Panc1 (cell line): ENCODE data around the gene AMZ1. TPM values are rescaled to one million over a fixed set of nuclear protein-coding genes. Genes with fewer than 3 reads are reported as not detected.
"Not testable (repeated sequence)": the region's sequence is repeated elsewhere in the genome, so short reads cannot be mapped to it uniquely, and the experiment has no call there.

ENCODE experiments used
- ATAC-seq: fragments of 200-7000 bp; cut with Tn5 transposase; 2 replicates; pipeline ENCODE4 v1.9.1; 2020; ENCODE audit warnings: mild to moderate bottlenecking, moderate library complexity
- BruUV-seq: library from RNA; stranded (reverse); fragments of 400-500 nt; replicated peaks from 2 replicates; lab custom pipeline; 2021; lab: Mats Ljungman, UMichigan
- CTCF ChIA-PET: fragments of 300-600 bp; sonication (Branson Sonifier 250); formaldehyde crosslinking; loops from one replicate; lab custom pipeline; 2022; ENCODE audit warnings: antibody characterized with exemption; lab: Charles Lee
- POLR2A ChIA-PET: fragments of 300-600 bp; sonication (Branson Sonifier 250); formaldehyde crosslinking; loops from one replicate; lab custom pipeline; 2022; ENCODE audit warnings: antibody characterized with exemption; lab: Charles Lee
- DNase-seq: peaks from one replicate; pipeline ENCODE4 v3.0.0-alpha.2; 2010; ENCODE audit warnings: low read depth, low spot score
- H3K27ac ChIP-seq: 2 replicates; pipeline ENCODE4 v1.5.1; 2011; ENCODE audit warnings: mild to moderate bottlenecking, low read length, inconsistent platforms
- H3K27me3 ChIP-seq: fragments of 200-500 bp; sonication (Bioruptor generic); 2 replicates; pipeline ENCODE4 v1.6.0; 2014; ENCODE audit warnings: low read length, inconsistent platforms; ENCODE audit not compliant: control insufficient read depth, insufficient read depth
- H3K36me3 ChIP-seq: fragments of 200-500 bp; sonication (Bioruptor generic); 2 replicates; pipeline ENCODE4 v1.5.1; 2014; ENCODE audit warnings: inconsistent platforms, mild to moderate bottlenecking, low read length, moderate library complexity; ENCODE audit not compliant: control insufficient read depth, insufficient read depth
- H3K4me1 ChIP-seq: 2 replicates; pipeline ENCODE4 v1.5.1; 2011; ENCODE audit warnings: inconsistent platforms, mild to moderate bottlenecking, low read length, moderate library complexity; ENCODE audit not compliant: control insufficient read depth, insufficient read depth
- H3K4me3 ChIP-seq, 2 experiments: 2 replicates each; pipeline ENCODE4 v1.5.1; 2011 to 2012; ENCODE audit warnings: low read depth in 2 of 2, low read length in 2 of 2, mild to moderate bottlenecking in 2 of 2, inconsistent platforms in 1 of 2, moderate library complexity in 1 of 2
- H3K9me3 ChIP-seq: fragments of 200-500 bp; sonication (Bioruptor generic); 2 replicates; pipeline ENCODE4 v1.5.1; 2014; ENCODE audit warnings: low read depth, mild to moderate bottlenecking, inconsistent platforms, low read length, moderate library complexity; ENCODE audit not compliant: control insufficient read depth, insufficient read depth
- CTCF ChIP-seq: fragments of 450-650 bp; IDR thresholded peaks from 2 replicates; pipeline ENCODE4 v1.5.1; 2017; ENCODE audit warnings: mild to moderate bottlenecking
- POLR2AphosphoS5 ChIP-seq: IDR thresholded peaks from 2 replicates; pipeline ENCODE4 v1.6.1; 2012; ENCODE audit warnings: mild to moderate bottlenecking, low read depth, low read length, moderate library complexity
- REST ChIP-seq, 2 experiments: IDR thresholded peaks; 2 replicates each; pipeline ENCODE4 v1.6.1; 2011 to 2012; ENCODE audit warnings: low read depth in 2 of 2, control low read depth in 1 of 2, low read length in 1 of 2, mild to moderate bottlenecking in 1 of 2, moderate library complexity in 1 of 2; ENCODE audit not compliant: insufficient read depth in 1 of 2
- SIN3A ChIP-seq: IDR thresholded peaks from 2 replicates; pipeline ENCODE4 v1.6.1; 2012; ENCODE audit warnings: low read depth, mild to moderate bottlenecking, low read length, moderate library complexity, borderline replicate concordance; ENCODE audit not compliant: insufficient read depth
- TCF7L2 ChIP-seq: IDR thresholded peaks from 2 replicates; pipeline ENCODE4 v1.6.1; 2011; ENCODE audit warnings: mild to moderate bottlenecking, low read depth, low read length, inconsistent platforms
- in situ Hi-C: cut with HindIII; loops from 2 replicates; pipeline ENCODE4 v1.10.0; 2016; ENCODE audit warnings: low sequenced_read_pairs, low pct_unique_long_range_greater_than_20kb
- intact Hi-C: fragments of 100-400 bp; cut with micrococcal nuclease; formaldehyde crosslinking; loops from one replicate; pipeline ENCODE4 v1.10.0; 2022; ENCODE audit not compliant: unreplicated experiment
- total RNA-seq: library from RNA; stranded (reverse); gene quantifications from one replicate; pipeline ENCODE4 v1.2.1, GENCODE V29; 2021; ENCODE audit not compliant: unreplicated experiment

AMZ1 gene
- total RNA-seq, 1 experiment from 2014 or later = 0.57 TPM

GRCh38 chr7:2691932-2692439, 4.0 kb downstream of the AMZ1 start:
- ChIA-PET POLR2A (interaction anchor here (0.5 kb wide), 1 partner anchor 36 kb away, joined by 3 read pairs; no protein-coding TSS in a partner anchor), CTCF (interaction anchor here (0.7 to 1.6 kb wide), 2 partner anchors 11 to 28 kb away, joined by 4 to 7 read pairs; no protein-coding TSS in a partner anchor)
- H3K27me3 ChIP-seq, intact Hi-C loops, ATAC-seq, DNase-seq, BruUV-seq, H3K27ac ChIP-seq, H3K4me3 ChIP-seq, H3K4me1 ChIP-seq, H3K36me3 ChIP-seq, H3K9me3 ChIP-seq, in situ Hi-C loops: not testable (repeated sequence)

GRCh38 chr7:2692543-2692942, 4.5 kb downstream of the AMZ1 start:
- POLR2A ChIA-PET = interaction anchor here (0.5 kb wide), 1 partner anchor 36 kb away, joined by 3 read pairs; no protein-coding TSS in a partner anchor
- no peak for TF ChIP-seq CTCF
- TF ChIP-seq TCF7L2 = no peak
- no peak for TF ChIP-seq SIN3A
- no peak for TF ChIP-seq POLR2AphosphoS5
- no peak for TF ChIP-seq REST (IDR thresholded peaks at IDR 0.05; ENCODE audit: insufficient read depth in 1 of 2, low read depth in 2 of 2, low read length in 1 of 2)
- peaks cover 3% of the 10 kb centered on the region; the same call in 1 of the 2 replicates for H3K27me3 ChIP-seq
- no peaks in the 10 kb centered on the region for H3K36me3 ChIP-seq
- CTCF ChIA-PET = interaction anchor here (0.6 kb wide), 1 partner anchor 195 kb away, joined by 4 read pairs; no protein-coding TSS in a partner anchor
- no peaks in the 10 kb centered on the region for H3K9me3 ChIP-seq
- ATAC-seq (no peak), DNase-seq (no peak)
- BruUV-seq = no TSS peak
- in situ Hi-C loops = no loop called here
- H3K4me1 ChIP-seq = peaks cover 3% of the 10 kb centered on the region; the same call in 1 of the 2 replicates
- intact Hi-C loops = no loop called here
- no peak overlapping the region for H3K27ac ChIP-seq
- H3K4me3 ChIP-seq = no peak overlapping the region

- DNase-seq, H3K27me3 ChIP-seq, H3K27ac ChIP-seq, H3K4me3 ChIP-seq, in situ Hi-C loops, H3K4me1 ChIP-seq, BruUV-seq, H3K9me3 ChIP-seq, H3K36me3 ChIP-seq, intact Hi-C loops: not testable (repeated sequence)
- POLR2A ChIA-PET = interaction anchor here (0.5 kb wide), 1 partner anchor 29 kb away, joined by 3 read pairs; no protein-coding TSS in a partner anchor
- ATAC-seq = peak; percentile 24; the same call in 1 of the 2 replicates
- CTCF ChIA-PET = interaction anchor here (0.6 kb wide), 1 partner anchor 196 kb away, joined by 4 read pairs; no protein-coding TSS in a partner anchor
Observed at GRCh38 chr7:2693420-2694121, 5.6 kb downstream of the AMZ1 start.

- H3K27ac ChIP-seq, H3K9me3 ChIP-seq, ATAC-seq, POLR2A ChIA-PET, DNase-seq, H3K4me1 ChIP-seq, CTCF ChIA-PET, H3K36me3 ChIP-seq, H3K4me3 ChIP-seq, intact Hi-C loops, BruUV-seq, H3K27me3 ChIP-seq, in situ Hi-C loops: not testable (repeated sequence)
Observed at GRCh38 chr7:2694122-2694436, 6.1 kb downstream of the AMZ1 start.
